Measurements from ENCODE around the gene MTRF1.

- no peak for TF ChIP-seq CTCF (IDR thresholded peaks at IDR 0.05)
- peak; percentile 68 for TF ChIP-seq POLR2A (IDR thresholded peaks at IDR 0.05)
Measured at GRCh38 chr13:41193919-41194824, 69.2 kb downstream of the MTRF1 start, which contains the start of gene KBTBD7.

All from right lobe of liver (tissue), 4 donors.